HS-5 (cell line): ENCODE results near the gene ADRA1B.

ENCODE experiments used
- DNase-seq: peaks from one replicate; pipeline ENCODE4 v3.0.0-alpha.2; 2012; ENCODE audit warnings: low read depth

The ADRA1B gene

GRCh38 chr5:159928122-159928909 is 12.0 kb downstream of the ADRA1B start:
- DNase-seq: peak; percentile 76

- DNase-seq: no peak
These were observed 12.9 kb downstream of the ADRA1B start for GRCh38 chr5:159929176-159929575.

- no peak for DNase-seq
These were observed 17.5 kb downstream of the ADRA1B start for GRCh38 chr5:159933531-159934485.

GRCh38 chr5:159935946-159936345 is 19.7 kb downstream of the ADRA1B start:
- DNase-seq: no peak

- DNase-seq: no peak
These were observed 20.5 kb downstream of the ADRA1B start for GRCh38 chr5:159936686-159937329.

- no peak for DNase-seq
These were observed 21.3 kb downstream of the ADRA1B start for GRCh38 chr5:159937580-159937979.

GRCh38 chr5:159943326-159943725 is 27.0 kb downstream of the ADRA1B start:
- DNase-seq: no peak

GRCh38 chr5:159944056-159944600 is 27.8 kb downstream of the ADRA1B start:
- no peak for DNase-seq

- no peak for DNase-seq
These were observed 29.1 kb downstream of the ADRA1B start for GRCh38 chr5:159945359-159945758.

- no peak for DNase-seq
These were observed 31.6 kb downstream of the ADRA1B start for GRCh38 chr5:159947708-159948358.

- no peak for DNase-seq
These were observed 35.1 kb downstream of the ADRA1B start for GRCh38 chr5:159951387-159951786.

GRCh38 chr5:159951834-159952233 is 35.6 kb downstream of the ADRA1B start:
- DNase-seq: no peak

GRCh38 chr5:159953609-159954008 is 37.3 kb downstream of the ADRA1B start:
- DNase-seq: no peak

GRCh38 chr5:159955056-159955624 is 38.9 kb downstream of the ADRA1B start:
- no peak for DNase-seq

- no peak for DNase-seq
These were observed 39.8 kb downstream of the ADRA1B start for GRCh38 chr5:159956074-159956473.

GRCh38 chr5:159961176-159962160 is 45.2 kb downstream of the ADRA1B start:
- no peak for DNase-seq

GRCh38 chr5:159962214-159962613 is 45.9 kb downstream of the ADRA1B start:
- DNase-seq: no peak

GRCh38 chr5:159963935-159964334 is 47.7 kb downstream of the ADRA1B start:
- DNase-seq: no peak

- DNase-seq: no peak
These were observed 49.0 kb downstream of the ADRA1B start for GRCh38 chr5:159965031-159965837.
